Heart right ventricle (tissue), 16 donors: ENCODE results near the gene CPED1. TPM values are rescaled to one million over a fixed set of nuclear protein-coding genes. Genes with fewer than 3 reads are reported as not detected.
"Not testable (repeated sequence)": the region's sequence is repeated elsewhere in the genome, so short reads cannot be mapped to it uniquely, and the experiment has no call there.

Experiments
- ATAC-seq, 8 donors: fragments of 200-7000 bp; cut with Tn5 transposase; one replicate each; pipeline ENCODE4 v1.9.1; 2020; ENCODE audit warnings: mild to moderate bottlenecking in 8 of 8, moderate library complexity in 8 of 8, moderate number of reproducible peaks in 1 of 8
- DNase-seq, 2 donors: peaks; one replicate each; pipeline ENCODE4 v3.0.0-alpha.2; 2020
- H3K27ac ChIP-seq, 10 donors: fragments of 200-600 bp; sonication (generic) in 2 of 10; one replicate each; pipeline versions ENCODE4 v1.5.0 to v1.8.0; 2020 to 2022; ENCODE audit warnings: mild to moderate bottlenecking in 3 of 10
- H3K27me3 ChIP-seq, 7 donors: fragments of 200-600 bp; one replicate each; pipeline ENCODE4 v1.8.0; 2021 to 2022; ENCODE audit warnings: mild to moderate bottlenecking in 2 of 7
- H3K36me3 ChIP-seq, 9 donors: fragments of 200-600 bp; sonication (generic) in 1 of 9; one replicate each; pipeline versions ENCODE4 v1.5.0 to v1.8.0; 2020 to 2022; ENCODE audit warnings: mild to moderate bottlenecking in 2 of 9
- H3K4me1 ChIP-seq, 9 donors: fragments of 200-600 bp; sonication (generic) in 1 of 9; one replicate each; pipeline versions ENCODE4 v1.5.0 to v1.8.0; 2020 to 2022; ENCODE audit warnings: mild to moderate bottlenecking in 4 of 9
- H3K4me3 ChIP-seq, 10 donors: fragments of 200-600 bp; sonication (generic) in 2 of 10; one replicate each; pipeline versions ENCODE4 v1.5.0 to v1.8.0; 2020 to 2022; ENCODE audit warnings: mild to moderate bottlenecking in 7 of 10, moderate library complexity in 2 of 10
- H3K9me3 ChIP-seq, 11 donors: fragments of 200-600 bp in 10 of 11; sonication (generic) in 2 of 11; one replicate each; pipeline versions ENCODE4 v1.5.0 to v1.8.0; 2013 to 2022; ENCODE audit warnings: mild to moderate bottlenecking in 2 of 11, control low read depth in 1 of 11, moderate library complexity in 1 of 11
- CTCF ChIP-seq, 9 donors: fragments of 200-600 bp; sonication (generic) in 2 of 9; IDR thresholded peaks; one replicate each; pipeline versions ENCODE4 v1.5.0 to v1.8.0; 2021 to 2022; ENCODE audit warnings: antibody characterized with exemption in 9 of 9, mild to moderate bottlenecking in 5 of 9, moderate library complexity in 1 of 9
- WGBS, 2 donors: extraction: QIAGEN DNeasy Blood & Tissue Kit; methylation state at CpG; one replicate each; pipeline ENCODE4 v1.1.7; 2013; ENCODE audit warnings: inconsistent platforms in 1 of 2; 5-methylcytosine and 5-hydroxymethylcytosine counted together
- intact Hi-C, 10 donors: fragments of 100-400 bp; cut with DNase I; formaldehyde crosslinking; loops; one replicate each; pipeline versions ENCODE4 v1.11.1 to v1.14.2; 2022
- polyA plus RNA-seq, 2 donors: library from polyadenylated mRNA; stranded (reverse); fragments of 200-250 nt; gene quantifications; one replicate each; pipeline ENCODE4 v1.2.3, GENCODE V29; 2013
- total RNA-seq, 10 donors: library from RNA; stranded (reverse); fragmentation: NEBNext Ultra II Directional in 3 of 10; extraction: Animal tissue kit (Norgen Biotek cat#: 25700) in 3 of 10; gene quantifications; one replicate each; pipeline versions ENCODE4 v1.2.1 to v1.2.4, GENCODE V29; 2021 to 2023
- donor health status: Arrhythmogenic right ventricular cardiomyopathy.
- donor health status: ischemic (EF 13 %, LVEDD 7.1; RV severe dilation, severe dysfunction).
- donor health status: healthy with polysubstance abuse.
- donor health status: DM: no; HTN: yes; CAD: no.
- donor health status: DM: no; HTN: no; CAD: no.
- donor health status: ischemic (EF 25% LVEDD 6.9; RV normal size, moderate dysfunction).
- donor health status: ischemic (EF 25% LVEDD 5.7; RV mildly dilated, moderate dysfunction).
- donor health status: healthy.
- donor health status: DM: yes; HTN: yes; CAD: no.
- donor health status: Ischemic cardiomyopathy.
- donor health status: ischemic (EF 35%, LVEDD 5.7; RV mildly dilated, moderate dysfunction).
- donor health status: nonischemic (EF 11% LVEDD 7.7; RV severe dilation, severe dysfunction).
- donor health status: DM: yes; HTN: yes; CAD: no.
- donor health status: PGD.
- donor health status: ischemic (EF 29% LVEDD 5.4; RV normal size, mild dysfunction).
- donor health status: nonischemic (EF 23%, LVEDD 6.1; RV moderate dilation, normal function).

Gene CPED1
- total and polyA plus RNA-seq, 12 donors, result 3.9 to 56.5 (median 31.2) TPM

GRCh38 chr7:121071662-121072061, 83.2 kb downstream of the CPED1 start:
- Histone ChIP-seq H3K27me3 (no peaks in the 10 kb centered on the region), H3K36me3 (peaks cover 0 to 4% (median 0%) of the 10 kb centered on the region in 9 donors), H3K9me3 (no peaks in the 10 kb centered on the region), H3K4me1 (peaks cover 0 to 28% (median 5%) of the 10 kb centered on the region in 9 donors), H3K27ac (peak overlapping the region in 1 of 10 donors; percentile 65), H3K4me3 (no peak overlapping the region)
- WGBS, 2 donors, result 75 to 96% methylated on average over 2 of the region's 2 CpGs
- no peak for TF ChIP-seq CTCF (IDR thresholded peaks at IDR 0.05)
- no peak for DNase-seq
- intact Hi-C loops, result no loop called here
- no peak for ATAC-seq

DNA sequence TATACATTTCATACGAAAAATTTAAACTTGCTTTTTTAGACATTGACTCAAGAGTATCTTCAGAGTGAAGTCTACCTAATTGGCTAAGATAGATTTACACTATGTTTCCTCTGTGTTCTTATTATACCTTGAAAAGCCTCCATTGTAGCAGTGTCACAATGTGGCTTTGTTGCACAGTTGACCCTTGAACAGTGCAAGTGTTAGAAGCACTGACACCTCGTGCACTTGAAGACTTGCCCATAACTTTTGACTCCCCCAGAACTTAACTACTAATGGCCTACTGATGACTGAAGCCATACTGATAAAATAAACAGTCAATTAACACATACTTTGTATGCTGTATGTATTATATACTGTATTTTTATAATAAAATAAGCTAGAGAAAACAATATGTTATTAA, 84.3 kb downstream of the CPED1 start:
- no peak for TF ChIP-seq CTCF (IDR thresholded peaks at IDR 0.05)
- ATAC-seq, result no peak
- peaks cover 0 to 34% (median 10%) of the 10 kb centered on the region in 9 donors for H3K4me1 ChIP-seq

GRCh38 chr7:121073463-121074099, 85.1 kb downstream of the CPED1 start:
- H3K4me3 ChIP-seq, result no peak overlapping the region
- no peak overlapping the region for H3K27ac ChIP-seq
- DNase-seq (no peak), ATAC-seq (no peak)
- intact Hi-C loops, result no loop called here
- no peaks in the 10 kb centered on the region for H3K9me3 ChIP-seq
- peaks cover 0 to 34% (median 10%) of the 10 kb centered on the region in 9 donors for H3K4me1 ChIP-seq
- no peak for TF ChIP-seq CTCF (IDR thresholded peaks at IDR 0.05)
- peaks cover 0 to under 1% (median 0%) of the 10 kb centered on the region in 9 donors for H3K36me3 ChIP-seq
- no peaks in the 10 kb centered on the region for H3K27me3 ChIP-seq
- 73 to 97% methylated on average over 3 of the region's 3 CpGs for WGBS, 2 donors

More for the DNA sequence above, 84.3 kb downstream of the CPED1 start:
- Histone ChIP-seq H3K27me3 (no peaks in the 10 kb centered on the region), H3K4me3 (no peak overlapping the region), H3K27ac (no peak overlapping the region), H3K9me3 (no peaks in the 10 kb centered on the region), H3K36me3 (no peaks in the 10 kb centered on the region)
- DNase-seq, result no peak
- WGBS, 2 donors, result 77 to 86% methylated on average over 2 of the region's 2 CpGs
- intact Hi-C loops, result no loop called here

- 75 to 98% methylated on average over 5 of the region's 5 CpGs for WGBS, 2 donors
- not testable (repeated sequence) for ATAC-seq, DNase-seq, H3K9me3 ChIP-seq, H3K4me3 ChIP-seq, H3K27me3 ChIP-seq, H3K36me3 ChIP-seq, H3K27ac ChIP-seq
- H3K4me1 ChIP-seq, result peaks cover 0 to 18% (median 5%) of the 10 kb centered on the region in 9 donors
- intact Hi-C loops, result loop anchor here in 1 of 10 donors (5.0 kb wide), 1 partner anchor 88 kb away; the partner anchor contains the start of gene CPED1
These were observed 86.9 kb downstream of the CPED1 start for GRCh38 chr7:121075424-121075841.

- no peak for TF ChIP-seq CTCF (IDR thresholded peaks at IDR 0.05)
- Histone ChIP-seq H3K27me3 (no peaks in the 10 kb centered on the region), H3K36me3 (peaks cover 0 to 5% (median 0%) of the 10 kb centered on the region in 9 donors), H3K27ac (no peak overlapping the region), H3K4me1 (peaks cover 0 to 19% (median 5%) of the 10 kb centered on the region in 9 donors), H3K4me3 (no peak overlapping the region), H3K9me3 (no peaks in the 10 kb centered on the region)
- intact Hi-C loops, result loop anchor here in 1 of 10 donors (5.0 kb wide), 1 partner anchor 89 kb away; the partner anchor contains the start of gene CPED1
- WGBS, 2 donors, result 93 to 94% methylated on average over 3 of the region's 3 CpGs
- ATAC-seq (no peak), DNase-seq (no peak)
These were observed 87.4 kb downstream of the CPED1 start for GRCh38 chr7:121075952-121076349.
